ENCODE data around the gene EMD.

Gene EMD

GRCh38 chrX:154355776-154356140 is 23.3 kb upstream of the EMD start:
- TF ChIP-seq CTCF (IDR thresholded peaks at IDR 0.05; ENCODE audit: low read depth, low read length) = no peak
- H3K4me3 ChIP-seq (replicated peaks in 1 of 2; ENCODE audit: low read depth in 2 of 2, low read length in 2 of 2) = no peak overlapping the region
- no peak for DNase-seq (ENCODE audit: low read depth in 2 of 2)

DNA sequence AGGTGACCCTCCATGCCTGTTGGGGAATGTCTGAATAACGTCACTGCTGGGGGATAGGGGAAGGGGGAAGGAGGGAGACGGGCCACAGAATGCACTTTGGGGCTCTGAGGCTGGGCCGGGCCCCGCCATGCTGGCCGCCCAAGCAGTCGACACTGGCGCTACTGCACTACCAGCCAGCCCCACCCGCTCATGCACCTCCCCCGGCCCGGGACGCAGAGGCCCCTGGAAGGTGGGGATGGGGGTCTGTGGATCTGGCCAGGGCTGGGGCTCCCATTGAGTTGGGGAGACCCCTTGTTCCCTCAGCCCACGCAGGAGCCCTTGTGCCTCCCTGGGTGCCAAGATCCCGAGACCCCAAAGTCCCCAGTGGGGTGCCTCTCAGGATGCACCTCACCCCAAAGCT is 22.5 kb upstream of the EMD start:
- no peak overlapping the region for H3K4me3 ChIP-seq (replicated peaks in 1 of 2; ENCODE audit: low read depth in 2 of 2, low read length in 2 of 2)
- no peak for TF ChIP-seq CTCF (IDR thresholded peaks at IDR 0.05; ENCODE audit: low read depth, low read length)
- no peak for DNase-seq (ENCODE audit: low read depth in 2 of 2)

GRCh38 chrX:154357205-154357604 is 21.9 kb upstream of the EMD start:
- H3K4me3 ChIP-seq (replicated peaks in 1 of 2; ENCODE audit: low read depth in 2 of 2, low read length in 2 of 2) = no peak overlapping the region
- no peak for TF ChIP-seq CTCF (IDR thresholded peaks at IDR 0.05; ENCODE audit: low read depth, low read length)

DNA sequence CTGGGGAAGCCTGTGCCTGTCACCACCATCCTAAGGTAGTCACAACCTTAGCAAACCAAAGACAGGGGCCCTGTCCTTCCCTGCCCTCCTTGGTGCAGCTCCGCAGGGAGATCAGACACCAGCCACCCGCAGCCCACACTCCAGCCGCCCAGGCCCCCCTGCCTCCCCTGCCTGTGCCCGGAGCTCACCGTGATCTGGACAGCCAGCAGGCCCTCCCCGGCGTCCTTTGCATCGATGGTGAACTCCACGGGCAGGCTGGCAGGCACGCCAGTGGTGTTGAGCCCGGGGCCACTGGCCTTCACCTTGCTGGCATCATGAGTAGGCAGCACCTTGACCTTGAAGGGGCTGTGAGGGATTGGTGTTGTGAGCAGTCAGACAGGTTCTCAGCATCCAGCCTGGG is 21.1 kb upstream of the EMD start:
- H3K4me3 ChIP-seq (replicated peaks in 1 of 2; ENCODE audit: low read depth in 2 of 2, low read length in 2 of 2) = no peak overlapping the region
- no peak for DNase-seq (ENCODE audit: low read depth in 2 of 2)
- no peak for TF ChIP-seq CTCF (IDR thresholded peaks at IDR 0.05; ENCODE audit: low read depth, low read length)

More at GRCh38 chrX:154357205-154357604, 21.9 kb upstream of the EMD start:
- no peak for DNase-seq (ENCODE audit: low read depth in 2 of 2)

GRCh38 chrX:154358829-154359228 is 20.3 kb upstream of the EMD start:
- no peak for DNase-seq (ENCODE audit: low read depth in 2 of 2)
- no peak for TF ChIP-seq CTCF (IDR thresholded peaks at IDR 0.05; ENCODE audit: low read depth, low read length)
- H3K4me3 ChIP-seq (replicated peaks in 1 of 2; ENCODE audit: low read depth in 2 of 2, low read length in 2 of 2) = no peak overlapping the region

- no peak for DNase-seq (ENCODE audit: low read depth in 2 of 2)
- TF ChIP-seq CTCF (IDR thresholded peaks at IDR 0.05; ENCODE audit: low read depth, low read length) = no peak
- no peak overlapping the region for H3K4me3 ChIP-seq (replicated peaks in 1 of 2; ENCODE audit: low read depth in 2 of 2, low read length in 2 of 2)
Observed at GRCh38 chrX:154359362-154360154, 19.5 kb upstream of the EMD start.
